K562 (cell line): ENCODE data around the gene MYMK. TPM values are rescaled to one million over a fixed set of nuclear protein-coding genes. Genes with fewer than 3 reads are reported as not detected.

Experiments used
- ARID2 ChIP-seq: fragments of 450-650 bp; IDR thresholded peaks from 2 replicates; pipeline ENCODE4 v1.6.1; 2017; ENCODE audit warnings: antibody characterized with exemption, mild to moderate bottlenecking
- BACH1 ChIP-seq: fragments of 200-800 bp; sonication (Bioruptor generic); IDR thresholded peaks from 2 replicates; pipeline ENCODE4 v1.6.1; 2016; ENCODE audit warnings: missing genetic modification characterization, missing compliant biosample characterization
- CBFA2T3 ChIP-seq: fragments of 450-650 bp; IDR thresholded peaks from 2 replicates; pipeline ENCODE4 v1.6.1; 2017
- CEBPG ChIP-seq, 3 experiments: fragments of 200-800 bp in 1 of 3; sonication (Bioruptor generic) in 1 of 3; sonication (generic) in 1 of 3; formaldehyde crosslinking in 1 of 3; IDR thresholded peaks in 2 of 3; conservative IDR thresholded peaks in 1 of 3; 2 replicates each; pipeline versions ENCODE4 v1.6.1 to v1.8.0; 2016 to 2022; ENCODE audit warnings: missing compliant biosample characterization in 2 of 3, missing genetic modification characterization in 2 of 3, mild to moderate bottlenecking in 1 of 3, missing genetic modification reagents in 1 of 3
- GABPB1 ChIP-seq: sonication (generic); formaldehyde crosslinking; IDR thresholded peaks from 2 replicates; pipeline ENCODE4 v1.8.0; 2022; ENCODE audit warnings: mild to moderate bottlenecking, missing genetic modification reagents
- HDAC3 ChIP-seq: fragments of 450-650 bp; IDR thresholded peaks from 2 replicates; pipeline ENCODE4 v1.6.1; 2018; ENCODE audit warnings: borderline replicate concordance, mild to moderate bottlenecking, moderate library complexity; ENCODE audit not compliant: partially characterized antibody
- MCM2 ChIP-seq: fragments of 450-650 bp; IDR thresholded peaks from 2 replicates; pipeline ENCODE4 v1.6.1; 2017; ENCODE audit warnings: low read depth, mild to moderate bottlenecking
- RNF2 ChIP-seq: sonication (generic); IDR thresholded peaks from 2 replicates; pipeline ENCODE4 v1.6.1; 2016
- SMARCA4 ChIP-seq: fragments of 450-650 bp; IDR thresholded peaks from 2 replicates; pipeline ENCODE4 v1.6.1; 2016
- TAL1 ChIP-seq: fragments of 450-650 bp; IDR thresholded peaks from 2 replicates; pipeline ENCODE4 v1.6.1; 2016; ENCODE audit warnings: mild to moderate bottlenecking
- TBL1XR1 ChIP-seq, 2 experiments: IDR thresholded peaks; 2 replicates each; pipeline ENCODE4 v1.6.1; 2012; ENCODE audit warnings: improper control_type of control experiment in 2 of 2, low read length in 2 of 2, mild to moderate bottlenecking in 1 of 2
- THRAP3 ChIP-seq: fragments of 450-650 bp; IDR thresholded peaks from 2 replicates; pipeline ENCODE4 v1.6.1; 2016; ENCODE audit warnings: mild to moderate bottlenecking, inconsistent platforms, borderline replicate concordance
- ZC3H11A ChIP-seq: IDR thresholded peaks from 2 replicates; pipeline ENCODE4 v1.6.1; 2012; ENCODE audit warnings: low read depth, low read length, improper control_type of control experiment
- ZNF197 ChIP-seq: fragments of 200-800 bp; sonication (Bioruptor generic); IDR thresholded peaks from 2 replicates; pipeline ENCODE4 v1.6.1; 2016; ENCODE audit warnings: low read depth, missing genetic modification characterization, missing compliant biosample characterization
- ZNF23 ChIP-seq: fragments of 250-450 bp; sonication (Bioruptor Pico); IDR thresholded peaks from 2 replicates; pipeline ENCODE4 v1.4.0; 2020; ENCODE audit warnings: mild to moderate bottlenecking
- ZNF444 ChIP-seq: fragments of 250-450 bp; sonication (Bioruptor Pico); IDR thresholded peaks from 2 replicates; pipeline ENCODE4 v1.4.0; 2020; ENCODE audit warnings: mild to moderate bottlenecking, moderate library complexity
- ZNF785 ChIP-seq: fragments of 250-450 bp; sonication (Bioruptor Pico); IDR thresholded peaks from 2 replicates; pipeline ENCODE4 v1.4.0; 2020; ENCODE audit warnings: mild to moderate bottlenecking
- polyA plus RNA-seq, 8 experiments: library from polyadenylated mRNA; depleted of rRNA in 4 of 8; stranded (reverse) in 5 of 8; unstranded in 3 of 8; fragments of >200 nt; fragmentation: Nextera tagmentation in 2 of 8; fragmentation: Illumina TruSeq in 1 of 8; extraction: Ambion mirVana in 2 of 8; extraction: Trizol in 1 of 8; gene quantifications; 2 replicates each; pipeline versions ENCODE4 v1.2.1 to v1.2.3, GENCODE V29; 2011 to 2014; ENCODE audit warnings: inconsistent platforms in 1 of 8, missing spikeins in 1 of 8
- total RNA-seq, 7 experiments: library from RNA; depleted of rRNA in 6 of 7; stranded (reverse); fragments of >200 nt in 6 of 7; fragmentation: Illumina TruSeq in 2 of 7; extraction: Trizol in 2 of 7; gene quantifications; 2 replicates each; pipeline versions ENCODE4 v1.2.1 to v1.2.3, GENCODE V29; 2011 to 2021; ENCODE audit warnings: low replicate concordance in 1 of 7
- TF ChIP-seq, protein P1 (sequence below): fragments of 450-650 bp; formaldehyde crosslinking; IDR thresholded peaks from 2 replicates; pipeline ENCODE4 v1.4.0; 2020; ENCODE audit warnings: mild to moderate bottlenecking
- TF ChIP-seq, protein P2 (sequence below): sonication (generic); formaldehyde crosslinking; IDR thresholded peaks from 2 replicates; pipeline ENCODE4 v1.8.1; 2023; ENCODE audit warnings: missing genetic modification reagents, mild to moderate bottlenecking, borderline replicate concordance
- TF ChIP-seq, protein P3 (sequence below), 2 experiments: fragments of 450-650 bp; conservative IDR thresholded peaks; 2 replicates each; pipeline ENCODE4 v1.6.1; 2017; ENCODE audit warnings: mild to moderate bottlenecking in 2 of 2, moderate library complexity in 2 of 2
- TF ChIP-seq, protein P4 (sequence below): fragments of 450-650 bp; conservative IDR thresholded peaks from 2 replicates; pipeline ENCODE4 v1.6.1; 2016; ENCODE audit warnings: missing genetic modification characterization, low read depth, mild to moderate bottlenecking, missing compliant biosample characterization, moderate library complexity

Gene MYMK
- total and polyA plus RNA-seq, 9 of the 15 experiments (the other 6 are each of a cell fraction or from before 2014, with no cell fraction given), result not detected

DNA sequence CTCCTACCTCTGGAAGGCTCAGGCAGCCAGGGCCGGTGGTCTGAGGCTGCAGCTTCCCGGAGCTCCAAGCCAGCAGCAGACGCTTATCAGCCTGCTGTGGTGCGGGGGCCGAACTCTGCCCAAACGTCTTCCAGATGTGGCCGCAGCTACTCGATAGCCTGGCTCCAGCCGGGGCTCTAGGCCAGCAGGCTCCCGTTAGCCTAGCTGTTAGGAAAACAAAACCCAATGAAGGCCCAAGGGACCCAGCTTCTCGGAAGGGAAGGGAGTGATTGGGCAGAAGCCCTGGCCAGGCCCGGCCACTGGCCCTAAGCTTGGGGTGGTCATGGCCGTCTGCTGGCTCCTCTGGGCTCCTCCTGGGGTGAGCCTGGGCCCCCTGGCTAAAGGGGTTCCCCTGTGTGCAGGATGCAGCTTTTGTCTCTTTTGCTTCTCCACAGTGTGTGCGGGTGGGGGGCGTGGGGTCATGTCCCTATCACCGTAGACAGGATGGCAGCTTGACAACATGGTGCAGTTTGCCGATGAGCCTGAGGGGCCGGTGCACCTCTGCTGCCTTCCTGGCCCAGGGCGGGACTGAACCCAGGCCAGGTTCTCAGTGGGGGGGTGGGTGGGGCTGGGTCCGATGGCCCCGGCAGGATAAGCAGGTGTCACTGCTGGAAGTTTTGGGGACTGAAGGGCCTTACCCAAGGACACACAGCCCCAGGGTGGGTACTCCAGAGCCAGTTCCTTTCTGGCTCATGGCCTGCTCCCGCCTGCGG is 18.7 kb downstream of the MYMK start (continued):
- TF ChIP-seq, protein P1, sequence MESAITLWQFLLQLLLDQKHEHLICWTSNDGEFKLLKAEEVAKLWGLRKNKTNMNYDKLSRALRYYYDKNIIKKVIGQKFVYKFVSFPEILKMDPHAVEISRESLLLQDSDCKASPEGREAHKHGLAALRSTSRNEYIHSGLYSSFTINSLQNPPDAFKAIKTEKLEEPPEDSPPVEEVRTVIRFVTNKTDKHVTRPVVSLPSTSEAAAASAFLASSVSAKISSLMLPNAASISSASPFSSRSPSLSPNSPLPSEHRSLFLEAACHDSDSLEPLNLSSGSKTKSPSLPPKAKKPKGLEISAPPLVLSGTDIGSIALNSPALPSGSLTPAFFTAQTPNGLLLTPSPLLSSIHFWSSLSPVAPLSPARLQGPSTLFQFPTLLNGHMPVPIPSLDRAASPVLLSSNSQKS (CRISPR knock-in tag), result no peak
- no peak for TF ChIP-seq CEBPG (CRISPR knock-in tag; IDR thresholded peaks at IDR 0.05)
- TF ChIP-seq CEBPG (tag; conservative IDR thresholded peaks at IDR 0.05 in 1 of 2, IDR thresholded peaks at IDR 0.05 in 1 of 2), result no peak
- no peak for TF ChIP-seq ZC3H11A
- TF ChIP-seq MCM2, result no peak
- TF ChIP-seq ZNF197 (CRISPR knock-in tag), result no peak
- no peak for TF ChIP-seq BACH1 (tag)
- TF ChIP-seq TAL1, result peak; percentile 71
- no peak for TF ChIP-seq GABPB1
- peak; percentile 46 for TF ChIP-seq SMARCA4
- no peak for TF ChIP-seq ZNF785 (CRISPR knock-in tag)
- peak; percentile 89 for TF ChIP-seq CBFA2T3
- TF ChIP-seq, protein P2, sequence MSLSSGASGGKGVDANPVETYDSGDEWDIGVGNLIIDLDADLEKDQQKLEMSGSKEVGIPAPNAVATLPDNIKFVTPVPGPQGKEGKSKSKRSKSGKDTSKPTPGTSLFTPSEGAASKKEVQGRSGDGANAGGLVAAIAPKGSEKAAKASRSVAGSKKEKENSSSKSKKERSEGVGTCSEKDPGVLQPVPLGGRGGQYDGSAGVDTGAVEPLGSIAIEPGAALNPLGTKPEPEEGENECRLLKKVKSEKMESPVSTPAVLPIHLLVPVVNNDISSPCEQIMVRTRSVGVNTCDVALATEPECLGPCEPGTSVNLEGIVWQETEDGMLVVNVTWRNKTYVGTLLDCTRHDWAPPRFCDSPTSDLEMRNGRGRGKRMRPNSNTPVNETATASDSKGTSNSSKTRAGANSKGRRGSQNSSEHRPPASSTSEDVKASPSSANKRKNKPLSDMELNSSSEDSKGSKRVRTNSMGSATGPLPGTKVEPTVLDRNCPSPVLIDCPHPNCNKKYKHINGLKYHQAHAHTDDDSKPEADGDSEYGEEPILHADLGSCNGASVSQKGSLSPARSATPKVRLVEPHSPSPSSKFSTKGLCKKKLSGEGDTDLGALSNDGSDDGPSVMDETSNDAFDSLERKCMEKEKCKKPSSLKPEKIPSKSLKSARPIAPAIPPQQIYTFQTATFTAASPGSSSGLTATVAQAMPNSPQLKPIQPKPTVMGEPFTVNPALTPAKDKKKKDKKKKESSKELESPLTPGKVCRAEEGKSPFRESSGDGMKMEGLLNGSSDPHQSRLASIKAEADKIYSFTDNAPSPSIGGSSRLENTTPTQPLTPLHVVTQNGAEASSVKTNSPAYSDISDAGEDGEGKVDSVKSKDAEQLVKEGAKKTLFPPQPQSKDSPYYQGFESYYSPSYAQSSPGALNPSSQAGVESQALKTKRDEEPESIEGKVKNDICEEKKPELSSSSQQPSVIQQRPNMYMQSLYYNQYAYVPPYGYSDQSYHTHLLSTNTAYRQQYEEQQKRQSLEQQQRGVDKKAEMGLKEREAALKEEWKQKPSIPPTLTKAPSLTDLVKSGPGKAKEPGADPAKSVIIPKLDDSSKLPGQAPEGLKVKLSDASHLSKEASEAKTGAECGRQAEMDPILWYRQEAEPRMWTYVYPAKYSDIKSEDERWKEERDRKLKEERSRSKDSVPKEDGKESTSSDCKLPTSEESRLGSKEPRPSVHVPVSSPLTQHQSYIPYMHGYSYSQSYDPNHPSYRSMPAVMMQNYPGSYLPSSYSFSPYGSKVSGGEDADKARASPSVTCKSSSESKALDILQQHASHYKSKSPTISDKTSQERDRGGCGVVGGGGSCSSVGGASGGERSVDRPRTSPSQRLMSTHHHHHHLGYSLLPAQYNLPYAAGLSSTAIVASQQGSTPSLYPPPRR, result no peak
- TF ChIP-seq THRAP3, result no peak
- TF ChIP-seq HDAC3, result no peak
- TF ChIP-seq ARID2, result no peak
- TF ChIP-seq, protein P3, sequence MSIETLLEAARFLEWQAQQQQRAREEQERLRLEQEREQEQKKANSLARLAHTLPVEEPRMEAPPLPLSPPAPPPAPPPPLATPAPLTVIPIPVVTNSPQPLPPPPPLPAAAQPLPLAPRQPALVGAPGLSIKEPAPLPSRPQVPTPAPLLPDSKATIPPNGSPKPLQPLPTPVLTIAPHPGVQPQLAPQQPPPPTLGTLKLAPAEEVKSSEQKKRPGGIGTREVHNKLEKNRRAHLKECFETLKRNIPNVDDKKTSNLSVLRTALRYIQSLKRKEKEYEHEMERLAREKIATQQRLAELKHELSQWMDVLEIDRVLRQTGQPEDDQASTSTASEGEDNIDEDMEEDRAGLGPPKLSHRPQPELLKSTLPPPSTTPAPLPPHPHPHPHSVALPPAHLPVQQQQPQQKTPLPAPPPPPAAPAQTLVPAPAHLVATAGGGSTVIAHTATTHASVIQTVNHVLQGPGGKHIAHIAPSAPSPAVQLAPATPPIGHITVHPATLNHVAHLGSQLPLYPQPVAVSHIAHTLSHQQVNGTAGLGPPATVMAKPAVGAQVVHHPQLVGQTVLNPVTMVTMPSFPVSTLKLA (conservative IDR thresholded peaks at IDR 0.05), result no peak
- peak; percentile 64; the same call in 1 of the 2 replicates for TF ChIP-seq RNF2
- no peak for TF ChIP-seq TBL1XR1 (IDR thresholded peaks at IDR 0.05; ENCODE audit: low read length in 2 of 2)
- TF ChIP-seq, protein P4, sequence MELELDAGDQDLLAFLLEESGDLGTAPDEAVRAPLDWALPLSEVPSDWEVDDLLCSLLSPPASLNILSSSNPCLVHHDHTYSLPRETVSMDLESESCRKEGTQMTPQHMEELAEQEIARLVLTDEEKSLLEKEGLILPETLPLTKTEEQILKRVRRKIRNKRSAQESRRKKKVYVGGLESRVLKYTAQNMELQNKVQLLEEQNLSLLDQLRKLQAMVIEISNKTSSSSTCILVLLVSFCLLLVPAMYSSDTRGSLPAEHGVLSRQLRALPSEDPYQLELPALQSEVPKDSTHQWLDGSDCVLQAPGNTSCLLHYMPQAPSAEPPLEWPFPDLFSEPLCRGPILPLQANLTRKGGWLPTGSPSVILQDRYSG (tag), result no peak
- TF ChIP-seq ZNF444 (CRISPR knock-in tag), result no peak
- no peak for TF ChIP-seq ZNF23 (CRISPR knock-in tag)
